OCI-LY3 (cell line): Measurements from ENCODE around the gene CSNK1G3.
A peak's percentile ranks its signal among the peaks of the same experiment; 100 is the strongest.

Source experiments
- H2AFZ ChIP-seq: fragments of 200-600, 300-600 bp; shearing (Covaris generic); 2 replicates; pipeline ENCODE4 v1.6.0; 2014; ENCODE audit warnings: antibody characterized with exemption, low read depth, low read length
- H3K27ac ChIP-seq: fragments of 200-600, 300-600 bp; sonication (generic); 2 replicates; pipeline ENCODE4 v1.5.1; 2014; ENCODE audit warnings: mild to moderate bottlenecking, low read length, moderate library complexity, mixed read lengths
- H3K27me3 ChIP-seq: fragments of 200-600, 300-600 bp; sonication (generic); 2 replicates; pipeline ENCODE4 v1.6.1; 2014; ENCODE audit warnings: low read depth, low read length, mixed read lengths
- H3K36me3 ChIP-seq: fragments of 200-600, 300-600 bp; sonication (generic); replicated peaks from 2 replicates; pipeline ENCODE3; 2014; ENCODE audit warnings: low read depth, low read length, mixed read lengths
- H3K4me1 ChIP-seq: fragments of 300-600, 200-600 bp; sonication (generic); 2 replicates; pipeline ENCODE4 v1.6.1; 2014; ENCODE audit warnings: low read length, mixed read lengths
- H3K4me2 ChIP-seq: fragments of 200-600, 300-600 bp; sonication (generic); 2 replicates; pipeline ENCODE4 v1.6.1; 2014; ENCODE audit warnings: low read length, mixed read lengths
- H3K4me3 ChIP-seq: fragments of 300-600, 200-600 bp; sonication (generic); 2 replicates; pipeline ENCODE4 v1.5.1; 2014; ENCODE audit warnings: antibody characterized with exemption, mild to moderate bottlenecking, low read length, moderate library complexity
- H3K79me2 ChIP-seq: fragments of 300-600, 200-600 bp; shearing (Covaris generic); 2 replicates; pipeline ENCODE4 v1.6.1; 2014; ENCODE audit warnings: mild to moderate bottlenecking, low read length, mixed read lengths
- H3K9ac ChIP-seq: fragments of 300-600, 200-600 bp; shearing (Covaris generic); 2 replicates; pipeline ENCODE4 v1.6.0; 2014; ENCODE audit warnings: mild to moderate bottlenecking, low read length, moderate library complexity
- H3K9me3 ChIP-seq: fragments of 200-600, 300-600 bp; shearing (Covaris generic); 2 replicates; pipeline ENCODE4 v1.6.1; 2014; ENCODE audit warnings: low read length, mixed read lengths; ENCODE audit not compliant: insufficient read depth
- H4K20me1 ChIP-seq: fragments of 200-600, 300-600 bp; sonication (generic); 2 replicates; pipeline ENCODE4 v1.6.1; 2016; ENCODE audit warnings: low read length, mixed read lengths; ENCODE audit not compliant: insufficient read depth
- EZH2phosphoT487 ChIP-seq: fragments of 200-600 bp; shearing (Covaris generic); IDR thresholded peaks from 2 replicates; pipeline ENCODE4 v1.6.1; 2018; ENCODE audit warnings: antibody characterized with exemption, mixed run types, low read depth
- TF ChIP-seq, protein P1 (sequence below): fragments of 200-600, 300-600 bp; sonication (generic); IDR thresholded peaks from 2 replicates; pipeline ENCODE4 v1.5.1; 2014; ENCODE audit warnings: antibody characterized with exemption, low read length, low read depth

CSNK1G3 gene

DNA sequence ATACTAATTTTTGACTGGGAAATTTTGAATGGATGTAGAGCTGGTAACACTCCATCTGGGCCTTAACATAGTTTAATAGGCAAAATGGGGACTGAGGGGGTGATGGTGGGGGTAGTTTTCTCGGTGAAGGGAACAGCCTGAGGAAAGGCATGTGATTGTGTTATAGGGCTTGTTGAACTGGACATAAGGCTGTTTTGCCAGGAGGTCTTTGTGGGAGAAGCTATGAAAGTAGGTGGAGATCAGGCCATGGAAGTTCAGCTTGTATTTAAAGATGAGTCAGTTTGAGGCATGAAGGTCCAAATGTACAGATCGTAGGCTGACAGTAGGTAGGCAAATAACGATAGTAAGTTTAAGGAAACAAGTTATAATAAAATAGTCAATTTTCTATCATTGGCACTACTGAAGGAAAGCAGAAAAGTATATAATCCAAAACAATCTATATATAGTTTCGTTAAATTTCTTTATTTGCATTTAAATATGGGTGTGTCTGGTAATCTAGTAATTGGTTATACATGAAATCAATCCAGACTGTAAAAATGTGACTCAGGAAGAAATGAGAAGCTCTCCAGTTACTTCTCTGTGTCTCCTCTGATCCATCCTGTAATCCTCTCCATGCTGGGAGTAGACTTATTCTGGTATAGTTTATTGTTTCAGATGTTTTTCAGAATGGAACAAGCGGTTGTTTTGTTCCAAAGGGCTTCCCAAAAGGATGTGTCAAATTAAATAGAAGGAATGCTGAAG is 2.8 kb downstream of the CSNK1G3 start:
- Histone ChIP-seq H3K36me3 (no peaks in the 10 kb centered on the region), H3K79me2 (peaks cover 71% of the 10 kb centered on the region), H3K27ac (no peak overlapping the region), H3K4me1 (peaks cover 23% of the 10 kb centered on the region), H3K4me2 (no peak overlapping the region), H3K27me3 (no peaks in the 10 kb centered on the region), H4K20me1 (peaks cover 19% of the 10 kb centered on the region), H3K9me3 (no peaks in the 10 kb centered on the region), H3K9ac (no peak overlapping the region), H3K4me3 (no peak overlapping the region), H2AFZ (no peak overlapping the region)
- TF ChIP-seq, protein P1, sequence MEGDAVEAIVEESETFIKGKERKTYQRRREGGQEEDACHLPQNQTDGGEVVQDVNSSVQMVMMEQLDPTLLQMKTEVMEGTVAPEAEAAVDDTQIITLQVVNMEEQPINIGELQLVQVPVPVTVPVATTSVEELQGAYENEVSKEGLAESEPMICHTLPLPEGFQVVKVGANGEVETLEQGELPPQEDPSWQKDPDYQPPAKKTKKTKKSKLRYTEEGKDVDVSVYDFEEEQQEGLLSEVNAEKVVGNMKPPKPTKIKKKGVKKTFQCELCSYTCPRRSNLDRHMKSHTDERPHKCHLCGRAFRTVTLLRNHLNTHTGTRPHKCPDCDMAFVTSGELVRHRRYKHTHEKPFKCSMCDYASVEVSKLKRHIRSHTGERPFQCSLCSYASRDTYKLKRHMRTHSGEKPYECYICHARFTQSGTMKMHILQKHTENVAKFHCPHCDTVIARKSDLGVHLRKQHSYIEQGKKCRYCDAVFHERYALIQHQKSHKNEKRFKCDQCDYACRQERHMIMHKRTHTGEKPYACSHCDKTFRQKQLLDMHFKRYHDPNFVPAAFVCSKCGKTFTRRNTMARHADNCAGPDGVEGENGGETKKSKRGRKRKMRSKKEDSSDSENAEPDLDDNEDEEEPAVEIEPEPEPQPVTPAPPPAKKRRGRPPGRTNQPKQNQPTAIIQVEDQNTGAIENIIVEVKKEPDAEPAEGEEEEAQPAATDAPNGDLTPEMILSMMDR = no peak
- no peak for TF ChIP-seq EZH2phosphoT487

DNA sequence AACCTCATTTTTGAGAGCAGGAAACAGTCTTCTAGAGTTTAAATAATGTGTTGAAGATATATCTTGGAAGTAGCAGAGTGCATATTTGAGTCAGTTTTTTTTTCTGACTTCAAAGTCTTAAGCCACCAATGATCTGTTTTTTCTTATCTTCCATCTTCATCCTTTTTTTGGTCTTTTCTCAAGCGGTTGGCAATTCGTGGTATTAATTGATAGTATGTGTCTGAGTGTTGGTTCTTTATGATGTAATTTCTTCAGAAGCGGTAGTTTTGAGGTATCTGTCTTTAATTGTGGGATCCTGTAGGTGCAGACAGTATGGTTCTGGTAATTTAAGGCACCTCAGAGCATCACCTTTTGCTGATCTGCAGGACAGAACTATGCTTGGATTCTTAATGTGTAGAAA is 3.9 kb downstream of the CSNK1G3 start:
- Histone ChIP-seq H3K9ac (no peak overlapping the region), H3K36me3 (no peaks in the 10 kb centered on the region), H3K27ac (no peak overlapping the region), H3K79me2 (peaks cover 81% of the 10 kb centered on the region), H2AFZ (no peak overlapping the region), H3K27me3 (no peaks in the 10 kb centered on the region), H3K9me3 (no peaks in the 10 kb centered on the region), H3K4me3 (no peak overlapping the region), H3K4me2 (no peak overlapping the region), H3K4me1 (peaks cover 32% of the 10 kb centered on the region), H4K20me1 (peaks cover 22% of the 10 kb centered on the region)
- no peak for TF ChIP-seq EZH2phosphoT487
- TF ChIP-seq, protein P1 = no peak

DNA sequence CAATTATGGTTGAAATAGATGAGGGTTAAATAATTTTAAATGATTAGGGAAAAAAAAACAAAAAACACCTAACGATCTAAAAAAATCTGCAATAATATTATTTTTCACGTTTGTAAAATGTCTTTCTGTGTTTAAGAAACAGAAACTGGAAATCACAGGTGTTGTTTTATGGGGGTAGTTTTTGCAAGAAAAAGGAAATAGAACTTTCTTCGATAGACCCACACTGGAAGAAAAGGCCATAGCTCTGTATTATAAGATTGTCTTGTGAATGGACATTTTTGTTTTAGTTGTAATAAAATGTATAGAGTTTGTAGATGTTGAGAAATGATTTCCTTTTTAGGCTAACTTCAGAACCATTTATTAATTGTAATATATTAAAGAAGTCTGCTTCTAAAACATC is 5.5 kb downstream of the CSNK1G3 start:
- no peak overlapping the region for H3K27ac ChIP-seq
- H3K27me3 ChIP-seq = no peaks in the 10 kb centered on the region
- no peak overlapping the region for H3K9ac ChIP-seq
- H3K4me2 ChIP-seq = peak overlapping the region; percentile 24; the same call in 1 of the 2 replicates
- H2AFZ ChIP-seq = no peak overlapping the region
- H3K79me2 ChIP-seq = peaks cover 97% of the 10 kb centered on the region
- H3K4me1 ChIP-seq = peaks cover 28% of the 10 kb centered on the region
- H4K20me1 ChIP-seq = peaks cover 30% of the 10 kb centered on the region
- TF ChIP-seq, protein P1 = no peak
- TF ChIP-seq EZH2phosphoT487 = no peak
- H3K9me3 ChIP-seq = no peaks in the 10 kb centered on the region
- H3K4me3 ChIP-seq = no peak overlapping the region
- H3K36me3 ChIP-seq = no peaks in the 10 kb centered on the region

DNA sequence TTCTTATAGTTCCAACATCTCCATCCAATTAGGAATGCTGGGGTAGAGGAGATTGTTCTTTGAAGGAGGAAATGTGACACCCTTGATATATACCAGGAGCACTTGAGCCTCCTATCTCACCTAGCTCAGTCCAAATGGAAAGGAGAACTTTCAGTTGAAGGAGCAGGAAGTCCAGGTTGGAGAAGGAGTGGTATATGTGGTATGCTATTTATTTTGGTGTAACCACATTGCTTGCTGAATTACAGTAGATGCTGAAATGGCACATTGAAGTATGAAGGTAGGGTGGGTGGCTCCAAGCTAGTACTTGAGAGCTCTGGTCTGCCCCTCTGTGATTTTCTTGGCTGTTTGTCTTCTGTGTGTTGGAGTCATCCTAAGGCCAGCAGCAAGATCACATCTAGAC is 6.1 kb downstream of the CSNK1G3 start:
- Histone ChIP-seq H3K36me3 (no peaks in the 10 kb centered on the region), H4K20me1 (peaks cover 30% of the 10 kb centered on the region), H3K9me3 (no peaks in the 10 kb centered on the region), H3K79me2 (peaks cover 96% of the 10 kb centered on the region), H2AFZ (no peak overlapping the region), H3K4me1 (peaks cover 28% of the 10 kb centered on the region), H3K4me2 (no peak overlapping the region), H3K27me3 (no peaks in the 10 kb centered on the region), H3K4me3 (no peak overlapping the region), H3K27ac (no peak overlapping the region), H3K9ac (no peak overlapping the region)
- TF ChIP-seq, protein P1 = no peak
- no peak for TF ChIP-seq EZH2phosphoT487
